ENCODE results near the gene USP35. TPM values are rescaled to one million over a fixed set of nuclear protein-coding genes. Genes with fewer than 3 reads are reported as not detected.

Gene USP35
- total RNA-seq, 1 experiment from 2014 or later: 10.6 TPM

GRCh38 chr11:78164471-78164870 is 24.2 kb upstream of the USP35 start (continued):
- no peak for TF ChIP-seq AR (CRISPR knock-in tag; IDR thresholded peaks at IDR 0.05)
- no peak for TF ChIP-seq JUN (CRISPR knock-in tag; IDR thresholded peaks at IDR 0.05)
- no peak for TF ChIP-seq FOXP1 (CRISPR knock-in tag; IDR thresholded peaks at IDR 0.05; ENCODE audit: borderline replicate concordance)

GRCh38 chr11:78166855-78167469 is 21.8 kb upstream of the USP35 start:
- ChIA-PET CTCF (no interaction called here), POLR2A (interaction anchor here (0.5 kb wide), 1 partner anchor 250 kb away, joined by 3 read pairs; no protein-coding TSS in a partner anchor)
- Mint-ChIP-seq H3K27me3 (ENCODE audit: low read depth) (no peaks in the 10 kb centered on the region), H3K4me3 (no peak overlapping the region), H3K9me3 (no peaks in the 10 kb centered on the region), H3K36me3 (no peaks in the 10 kb centered on the region), H3K4me1 (peaks cover 6% of the 10 kb centered on the region; the same call in 1 of the 2 replicates), H3K27ac (no peak overlapping the region)
- DNase-seq (ENCODE audit: low spot score) (no peak), ATAC-seq (no peak)
- TF ChIP-seq E2F4 (CRISPR knock-in tag; IDR thresholded peaks at IDR 0.05; ENCODE audit: borderline replicate concordance, low read depth): no peak
- no peak for TF ChIP-seq IRF2 (CRISPR knock-in tag; IDR thresholded peaks at IDR 0.05; ENCODE audit: borderline replicate concordance, low read depth)
- TF ChIP-seq JAZF1 (CRISPR knock-in tag; IDR thresholded peaks at IDR 0.05): no peak
- no peak for TF ChIP-seq ATF6 (CRISPR knock-in tag; IDR thresholded peaks at IDR 0.05)
- TF ChIP-seq NR2C2 (CRISPR knock-in tag; IDR thresholded peaks at IDR 0.05): no peak
- TF ChIP-seq TEAD4 (CRISPR knock-in tag; IDR thresholded peaks at IDR 0.05): no peak
- TF ChIP-seq FOXP4 (CRISPR knock-in tag; IDR thresholded peaks at IDR 0.05): no peak
- TF ChIP-seq ERG (CRISPR knock-in tag; IDR thresholded peaks at IDR 0.05): no peak
